ENCODE data around the gene OR6S1. TPM values are rescaled to one million over a fixed set of nuclear protein-coding genes. Genes with fewer than 3 reads are reported as not detected.

Gene OR6S1
- polyA plus RNA-seq, 1 donor (not counting 4 experiments of a cell fraction or from before 2014, with no cell fraction given): not detected

GRCh38 chr14:20602583-20602982 is 38.9 kb downstream of the OR6S1 start:
- no peaks in the 10 kb centered on the region for H3K27me3 ChIP-seq (ENCODE audit: control insufficient read depth, extremely low read depth, insufficient read depth, low read length)
- no peak overlapping the region for H3K4me2 ChIP-seq (ENCODE audit: control insufficient read depth, extremely low read depth, insufficient read depth, low read depth, low read length)
- H3K4me3 ChIP-seq (ENCODE audit: control insufficient read depth in 2 of 3, extremely low read depth in 1 of 3, insufficient read depth in 2 of 3, low read depth in 1 of 3, low read length in 3 of 3): no peak overlapping the region
- no peak overlapping the region for H3K9ac ChIP-seq (ENCODE audit: control insufficient read depth, extremely low read depth, insufficient read depth, low read length)
- H3K9me3 ChIP-seq (ENCODE audit: control insufficient read depth, low read depth, low read length): no peaks in the 10 kb centered on the region
- H2AFZ ChIP-seq (ENCODE audit: control insufficient read depth, low read length): no peak overlapping the region
- dilution Hi-C loops (cut with MboI; ENCODE audit: extremely low pct_ligation_motif_present, low sequenced_read_pairs): no loop called here
- FAIRE-seq: no peak
- H3K9me1 ChIP-seq (ENCODE audit: control insufficient read depth, extremely low read depth, insufficient read depth, low read length): no peaks in the 10 kb centered on the region
- no peak overlapping the region for H3K27ac ChIP-seq (ENCODE audit: control insufficient read depth, insufficient read depth, low read length)
- H3K4me1 ChIP-seq (ENCODE audit: control insufficient read depth, extremely low read depth, insufficient read depth, low read length): peaks cover 7% of the 10 kb centered on the region
- H3K79me2 ChIP-seq (ENCODE audit: control insufficient read depth, insufficient read depth, low read length): no peaks in the 10 kb centered on the region
- no peaks in the 10 kb centered on the region for H4K20me1 ChIP-seq (ENCODE audit: control insufficient read depth, extremely low read depth, insufficient read depth, low read length)
- DNase-seq (ENCODE audit: low read depth, low spot score): no peak
- TF ChIP-seq, protein P1, sequence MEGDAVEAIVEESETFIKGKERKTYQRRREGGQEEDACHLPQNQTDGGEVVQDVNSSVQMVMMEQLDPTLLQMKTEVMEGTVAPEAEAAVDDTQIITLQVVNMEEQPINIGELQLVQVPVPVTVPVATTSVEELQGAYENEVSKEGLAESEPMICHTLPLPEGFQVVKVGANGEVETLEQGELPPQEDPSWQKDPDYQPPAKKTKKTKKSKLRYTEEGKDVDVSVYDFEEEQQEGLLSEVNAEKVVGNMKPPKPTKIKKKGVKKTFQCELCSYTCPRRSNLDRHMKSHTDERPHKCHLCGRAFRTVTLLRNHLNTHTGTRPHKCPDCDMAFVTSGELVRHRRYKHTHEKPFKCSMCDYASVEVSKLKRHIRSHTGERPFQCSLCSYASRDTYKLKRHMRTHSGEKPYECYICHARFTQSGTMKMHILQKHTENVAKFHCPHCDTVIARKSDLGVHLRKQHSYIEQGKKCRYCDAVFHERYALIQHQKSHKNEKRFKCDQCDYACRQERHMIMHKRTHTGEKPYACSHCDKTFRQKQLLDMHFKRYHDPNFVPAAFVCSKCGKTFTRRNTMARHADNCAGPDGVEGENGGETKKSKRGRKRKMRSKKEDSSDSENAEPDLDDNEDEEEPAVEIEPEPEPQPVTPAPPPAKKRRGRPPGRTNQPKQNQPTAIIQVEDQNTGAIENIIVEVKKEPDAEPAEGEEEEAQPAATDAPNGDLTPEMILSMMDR (optimal IDR thresholded peaks at IDR 0.05 in 1 of 3, IDR thresholded peaks at IDR 0.05 in 1 of 3, conservative IDR thresholded peaks at IDR 0.05 in 1 of 3; ENCODE audit: extremely low read depth in 1 of 3, insufficient read depth in 2 of 3, low read length in 3 of 3): no peak
- no peak for TF ChIP-seq EZH2 (IDR thresholded peaks at IDR 0.05; ENCODE audit: low read length)
- H3K36me3 ChIP-seq (ENCODE audit: control insufficient read depth in 2 of 2, extremely low read depth in 1 of 2, insufficient read depth in 2 of 2, low read length in 2 of 2): no peaks in the 10 kb centered on the region

DNA sequence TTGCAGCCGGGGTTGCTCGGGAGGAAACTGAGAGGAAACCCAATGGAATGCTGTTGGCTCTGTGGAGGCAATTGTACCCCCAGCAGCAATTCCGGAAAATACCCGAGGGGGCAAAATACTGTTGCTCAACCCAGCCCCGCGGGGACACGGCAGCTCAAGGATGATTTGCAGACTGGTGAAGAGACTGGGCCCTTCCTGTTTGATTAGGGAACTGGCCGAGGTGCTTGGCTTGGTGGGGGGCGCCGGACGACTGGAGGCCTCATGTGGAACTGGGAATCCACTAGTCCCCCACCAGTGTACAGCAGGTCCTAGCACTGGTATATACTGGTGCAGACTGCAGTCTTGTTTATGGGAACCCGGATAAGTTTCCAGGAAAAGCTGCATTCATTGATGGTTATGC is 40.0 kb downstream of the OR6S1 start:
- H3K4me2 ChIP-seq (ENCODE audit: control insufficient read depth, extremely low read depth, insufficient read depth, low read depth, low read length): no peak overlapping the region
- peaks cover 7% of the 10 kb centered on the region for H3K4me1 ChIP-seq (ENCODE audit: control insufficient read depth, extremely low read depth, insufficient read depth, low read length)
- DNase-seq (ENCODE audit: low read depth, low spot score) (no peak), FAIRE-seq (no peak)
- no peaks in the 10 kb centered on the region for H3K36me3 ChIP-seq (ENCODE audit: control insufficient read depth in 2 of 2, extremely low read depth in 1 of 2, insufficient read depth in 2 of 2, low read length in 2 of 2)
- H4K20me1 ChIP-seq (ENCODE audit: control insufficient read depth, extremely low read depth, insufficient read depth, low read length): no peaks in the 10 kb centered on the region
- H3K27ac ChIP-seq (ENCODE audit: control insufficient read depth, insufficient read depth, low read length): no peak overlapping the region
- H3K27me3 ChIP-seq (ENCODE audit: control insufficient read depth, extremely low read depth, insufficient read depth, low read length): no peaks in the 10 kb centered on the region
- H3K4me3 ChIP-seq (ENCODE audit: control insufficient read depth in 2 of 3, extremely low read depth in 1 of 3, insufficient read depth in 2 of 3, low read depth in 1 of 3, low read length in 3 of 3): no peak overlapping the region
- TF ChIP-seq, protein P1 (optimal IDR thresholded peaks at IDR 0.05 in 1 of 3, IDR thresholded peaks at IDR 0.05 in 1 of 3, conservative IDR thresholded peaks at IDR 0.05 in 1 of 3; ENCODE audit: extremely low read depth in 1 of 3, insufficient read depth in 2 of 3, low read length in 3 of 3): no peak
- TF ChIP-seq EZH2 (IDR thresholded peaks at IDR 0.05; ENCODE audit: low read length): no peak
- H3K9ac ChIP-seq (ENCODE audit: control insufficient read depth, extremely low read depth, insufficient read depth, low read length): no peak overlapping the region
- no peaks in the 10 kb centered on the region for H3K9me3 ChIP-seq (ENCODE audit: control insufficient read depth, low read depth, low read length)
- dilution Hi-C loops (cut with MboI; ENCODE audit: extremely low pct_ligation_motif_present, low sequenced_read_pairs): no loop called here
- no peaks in the 10 kb centered on the region for H3K9me1 ChIP-seq (ENCODE audit: control insufficient read depth, extremely low read depth, insufficient read depth, low read length)
- no peaks in the 10 kb centered on the region for H3K79me2 ChIP-seq (ENCODE audit: control insufficient read depth, insufficient read depth, low read length)
- no peak overlapping the region for H2AFZ ChIP-seq (ENCODE audit: control insufficient read depth, low read length)

Measured in keratinocyte (primary cell).